CD14-positive monocyte (primary cell): ENCODE data around the gene PLXDC1. TPM values are rescaled to one million over a fixed set of nuclear protein-coding genes. Genes with fewer than 3 reads are reported as not detected.

Experiments
- DNase-seq, 3 donors: peaks; one replicate each; pipeline ENCODE4 v3.0.0-alpha.2; 2011 to 2022
- H2AFZ ChIP-seq: 2 replicates; pipeline ENCODE4 v1.6.0; 2012; ENCODE audit warnings: mild to moderate bottlenecking, low read depth, low read length, inconsistent platforms; ENCODE audit not compliant: insufficient read depth, poor library complexity, severe bottlenecking
- H3K27ac ChIP-seq, 2 donors: 1 replicate in 1 of 2; 2 replicates in 1 of 2; pipeline ENCODE4 v1.5.1; 2012 to 2013; ENCODE audit warnings: low read length in 2 of 2, control low read depth in 1 of 2, inconsistent platforms in 1 of 2, low read depth in 1 of 2, mild to moderate bottlenecking in 1 of 2
- H3K27me3 ChIP-seq, 2 donors: one replicate each; pipeline versions ENCODE4 v1.6.0 to v1.6.1; 2011 to 2013; ENCODE audit warnings: low read length in 2 of 2; ENCODE audit not compliant: control insufficient read depth in 2 of 2, insufficient read depth in 2 of 2
- H3K36me3 ChIP-seq, 2 donors: replicated peaks in 1 of 2; 1 replicate in 1 of 2; 2 replicates in 1 of 2; pipeline versions ENCODE4 v1.5.1 to v1.6.1; 2012 to 2013; ENCODE audit warnings: low read length in 2 of 2, control low read depth in 1 of 2, inconsistent platforms in 1 of 2, mild to moderate bottlenecking in 1 of 2; ENCODE audit not compliant: insufficient read depth in 2 of 2, control insufficient read depth in 1 of 2
- H3K4me1 ChIP-seq, 2 donors: 1 replicate in 1 of 2; 2 replicates in 1 of 2; pipeline versions ENCODE4 v1.5.1 to v1.6.1; 2012 to 2013; ENCODE audit warnings: low read length in 2 of 2, control low read depth in 1 of 2, inconsistent platforms in 1 of 2, mild to moderate bottlenecking in 1 of 2, moderate library complexity in 1 of 2; ENCODE audit not compliant: insufficient read depth in 2 of 2, control insufficient read depth in 1 of 2
- H3K4me2 ChIP-seq: replicated peaks from 2 replicates; pipeline ENCODE3; 2012; ENCODE audit warnings: low read length, moderate library complexity, mild to moderate bottlenecking; ENCODE audit not compliant: poor library complexity, severe bottlenecking; ENCODE audit errors: extremely low read depth
- H3K4me3 ChIP-seq, 3 experiments: fragments of 200-600 bp in 1 of 3; sonication (generic) in 1 of 3; replicated peaks in 1 of 3; 1 replicate in 2 of 3; 2 replicates in 1 of 3; pipeline ENCODE4 v1.5.1; 2011 to 2013; ENCODE audit warnings: low read length in 3 of 3, mild to moderate bottlenecking in 3 of 3, control low read depth in 2 of 3, low read depth in 2 of 3, inconsistent platforms in 1 of 3, moderate library complexity in 1 of 3
- H3K79me2 ChIP-seq: 2 replicates; pipeline ENCODE4 v1.6.0; 2012; ENCODE audit warnings: mild to moderate bottlenecking, control low read depth, inconsistent platforms, low read length, moderate library complexity; ENCODE audit not compliant: insufficient read depth
- H3K9ac ChIP-seq: 2 replicates; pipeline ENCODE4 v1.6.0; 2017; ENCODE audit warnings: low read length, mild to moderate bottlenecking; ENCODE audit not compliant: insufficient read depth, poor library complexity, severe bottlenecking
- H3K9me3 ChIP-seq, 2 donors: replicated peaks in 1 of 2; 1 replicate in 1 of 2; 2 replicates in 1 of 2; pipeline versions ENCODE4 v1.5.1 to v1.6.1; 2012 to 2013; ENCODE audit warnings: low read length in 2 of 2, control low read depth in 1 of 2; ENCODE audit not compliant: control insufficient read depth in 1 of 2, insufficient read depth in 1 of 2
- H4K20me1 ChIP-seq: 2 replicates; pipeline ENCODE4 v1.6.0; 2012; ENCODE audit warnings: mild to moderate bottlenecking, low read length, control low read depth, moderate library complexity; ENCODE audit not compliant: insufficient read depth
- H3K27ac Mint-ChIP-seq, 7 donors: one replicate each; pipeline ENCODE4 v1.8.0; 2020; ENCODE audit warnings: mild to moderate bottlenecking in 7 of 7, mixed read lengths in 7 of 7, moderate library complexity in 6 of 7, inconsistent platforms in 2 of 7
- H3K27me3 Mint-ChIP-seq, 3 donors: one replicate each; pipeline ENCODE4 v1.8.0; 2021 to 2022; ENCODE audit warnings: low read depth in 3 of 3, mild to moderate bottlenecking in 3 of 3, mixed read lengths in 3 of 3, moderate library complexity in 3 of 3, inconsistent platforms in 1 of 3
- H3K36me3 Mint-ChIP-seq, 2 donors: one replicate each; pipeline ENCODE4 v1.8.0; 2020; ENCODE audit warnings: mixed read lengths in 2 of 2, inconsistent platforms in 1 of 2, mild to moderate bottlenecking in 1 of 2
- H3K4me1 Mint-ChIP-seq: one replicate; pipeline ENCODE4 v1.8.0; 2020; ENCODE audit warnings: mild to moderate bottlenecking, mixed read lengths
- H3K4me3 Mint-ChIP-seq, 2 donors: one replicate each; pipeline ENCODE4 v1.8.0; 2020; ENCODE audit warnings: mild to moderate bottlenecking in 2 of 2, mixed read lengths in 2 of 2, moderate library complexity in 1 of 2
- H3K9me3 Mint-ChIP-seq, 7 donors: one replicate each; pipeline ENCODE4 v1.8.0; 2020 to 2022; ENCODE audit warnings: mixed read lengths in 7 of 7, mild to moderate bottlenecking in 6 of 7, moderate library complexity in 6 of 7, inconsistent platforms in 2 of 7
- WGBS: methylation state at CpG from one replicate; pipeline ENCODE4 v1.1.5; 2013; ENCODE audit warnings: missing lambda C conversion rate; ENCODE audit not compliant: insufficient coverage; 5-methylcytosine and 5-hydroxymethylcytosine counted together
- intact Hi-C, 2 donors: fragments of 100-400 bp; cut with micrococcal nuclease; formaldehyde crosslinking; loops; one replicate each; pipeline versions ENCODE4 v1.15.0 to v1.15.1; 2023
- polyA plus RNA-seq, 3 donors: library from polyadenylated mRNA; depleted of rRNA in 1 of 3; unstranded in 2 of 3; stranded (reverse) in 1 of 3; fragments of 300-500 nt in 2 of 3; fragments of >200 nt in 1 of 3; fragmentation: Illumina TruSeq in 2 of 3; gene quantifications; 1 replicate in 2 of 3; 2 replicates in 1 of 3; pipeline ENCODE4 v1.2.3, GENCODE V29; 2012 to 2021
- TF ChIP-seq, protein P1 (sequence below): fragments of 200-600 bp; IDR thresholded peaks from one replicate; pipeline ENCODE4 v1.8.0; 2022; ENCODE audit warnings: antibody characterized with exemption, mild to moderate bottlenecking

The PLXDC1 gene
- polyA plus RNA-seq, 3 donors = 0.21 TPM; not detected in 2

DNA sequence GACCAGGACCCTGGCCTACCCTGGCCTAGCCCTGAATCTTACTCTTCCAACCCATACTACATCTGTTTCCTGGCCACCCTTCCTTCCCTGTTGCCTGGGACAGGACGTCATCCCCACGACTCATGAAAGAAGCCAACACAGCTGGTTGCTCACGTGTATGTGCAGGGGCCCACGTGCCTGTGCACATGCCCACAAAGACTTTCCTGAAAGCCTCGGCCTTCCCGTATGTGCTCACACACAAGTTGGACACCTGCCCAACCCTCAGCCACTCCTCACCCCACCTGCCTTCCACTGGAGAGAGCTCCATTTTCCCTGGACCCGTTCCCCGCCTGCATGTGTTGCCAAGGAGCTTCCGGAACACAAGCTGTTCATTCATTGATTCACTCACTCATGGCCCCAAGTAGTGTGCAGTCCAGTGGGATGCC is 7.0 kb downstream of the PLXDC1 start:
- Histone ChIP-seq H3K9ac (no peak overlapping the region), H3K4me3 (no peak overlapping the region), H3K79me2 (no peaks in the 10 kb centered on the region), H3K4me2 (no peak overlapping the region), H4K20me1 (no peaks in the 10 kb centered on the region), H3K36me3 (no peaks in the 10 kb centered on the region), H3K4me1 (no peaks in the 10 kb centered on the region), H2AFZ (no peak overlapping the region), H3K27me3 (peaks cover 0 to 11% of the 10 kb centered on the region in 2 donors), H3K27ac (no peak overlapping the region), H3K9me3 (no peaks in the 10 kb centered on the region)
- peaks cover 0 to 3% (median 0%) of the 10 kb centered on the region in 7 donors for H3K9me3 Mint-ChIP-seq
- H3K27ac Mint-ChIP-seq = peak overlapping the region in 1 of 7 donors; percentile 55
- TF ChIP-seq, protein P1, sequence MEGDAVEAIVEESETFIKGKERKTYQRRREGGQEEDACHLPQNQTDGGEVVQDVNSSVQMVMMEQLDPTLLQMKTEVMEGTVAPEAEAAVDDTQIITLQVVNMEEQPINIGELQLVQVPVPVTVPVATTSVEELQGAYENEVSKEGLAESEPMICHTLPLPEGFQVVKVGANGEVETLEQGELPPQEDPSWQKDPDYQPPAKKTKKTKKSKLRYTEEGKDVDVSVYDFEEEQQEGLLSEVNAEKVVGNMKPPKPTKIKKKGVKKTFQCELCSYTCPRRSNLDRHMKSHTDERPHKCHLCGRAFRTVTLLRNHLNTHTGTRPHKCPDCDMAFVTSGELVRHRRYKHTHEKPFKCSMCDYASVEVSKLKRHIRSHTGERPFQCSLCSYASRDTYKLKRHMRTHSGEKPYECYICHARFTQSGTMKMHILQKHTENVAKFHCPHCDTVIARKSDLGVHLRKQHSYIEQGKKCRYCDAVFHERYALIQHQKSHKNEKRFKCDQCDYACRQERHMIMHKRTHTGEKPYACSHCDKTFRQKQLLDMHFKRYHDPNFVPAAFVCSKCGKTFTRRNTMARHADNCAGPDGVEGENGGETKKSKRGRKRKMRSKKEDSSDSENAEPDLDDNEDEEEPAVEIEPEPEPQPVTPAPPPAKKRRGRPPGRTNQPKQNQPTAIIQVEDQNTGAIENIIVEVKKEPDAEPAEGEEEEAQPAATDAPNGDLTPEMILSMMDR = no peak
- intact Hi-C loops = no loop called here
- H3K4me1 Mint-ChIP-seq = peaks cover 6% of the 10 kb centered on the region
- peaks cover 12 to 23% (median 18%) of the 10 kb centered on the region in 3 donors for H3K27me3 Mint-ChIP-seq
- H3K4me3 Mint-ChIP-seq = no peak overlapping the region
- no peak for DNase-seq
- 34% methylated on average over 9 of the region's 9 CpGs for WGBS
- H3K36me3 Mint-ChIP-seq = no peaks in the 10 kb centered on the region

DNA sequence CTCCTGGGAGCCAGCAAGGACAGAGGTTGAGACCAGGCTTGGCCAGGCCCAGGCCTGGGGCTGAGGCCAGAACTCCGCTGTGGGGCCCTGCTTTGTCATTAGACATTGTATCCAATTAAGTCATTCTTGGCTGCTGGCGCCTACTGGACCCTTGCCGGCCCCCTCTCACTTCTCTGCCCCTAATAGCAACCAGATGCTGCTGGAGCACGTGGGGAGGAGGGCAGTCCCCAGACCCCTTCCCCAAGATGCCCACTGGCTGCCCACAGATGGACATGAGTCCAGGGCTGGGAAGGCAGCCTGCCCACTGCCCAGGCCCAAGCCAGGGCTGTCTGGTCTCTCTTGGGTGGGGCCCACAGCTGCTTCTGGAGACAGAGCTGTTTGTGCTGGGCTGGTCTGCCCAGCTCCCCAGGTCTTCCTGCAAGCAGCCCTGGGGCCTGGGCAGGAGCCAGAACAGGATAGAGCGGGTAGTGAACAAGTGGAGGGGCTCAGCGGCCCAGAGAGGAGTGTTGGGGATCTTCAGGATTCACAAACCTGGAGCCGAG is 7.8 kb downstream of the PLXDC1 start:
- 95% methylated on average over 4 of the region's 7 CpGs for WGBS
- H3K4me1 ChIP-seq = no peaks in the 10 kb centered on the region
- H2AFZ ChIP-seq = no peak overlapping the region

More for the DNA sequence above, 7.8 kb downstream of the PLXDC1 start:
- Mint-ChIP-seq H3K4me3 (no peak overlapping the region), H3K27ac (no peak overlapping the region), H3K4me1 (peaks cover 3% of the 10 kb centered on the region), H3K36me3 (no peaks in the 10 kb centered on the region), H3K9me3 (no peaks in the 10 kb centered on the region), H3K27me3 (peaks cover 8 to 15% (median 12%) of the 10 kb centered on the region in 3 donors)
- H3K9ac ChIP-seq = no peak overlapping the region
- H3K9me3 ChIP-seq = no peaks in the 10 kb centered on the region
- H3K36me3 ChIP-seq = no peaks in the 10 kb centered on the region
- H3K4me3 ChIP-seq = no peak overlapping the region
- H3K27me3 ChIP-seq = peaks cover 0 to 3% of the 10 kb centered on the region in 2 donors
- H3K79me2 ChIP-seq = no peaks in the 10 kb centered on the region
- H3K4me2 ChIP-seq = no peak overlapping the region
- no peak for DNase-seq
- no peaks in the 10 kb centered on the region for H4K20me1 ChIP-seq
- H3K27ac ChIP-seq = no peak overlapping the region
- TF ChIP-seq, protein P1 = no peak
- intact Hi-C loops = no loop called here
